Skin epidermis (tissue), 12 donors: ENCODE data around the gene PFDN5.
A peak's percentile ranks its signal among the peaks of the same experiment; 100 is the strongest.
"Not testable (repeated sequence)": the region's sequence is repeated elsewhere in the genome, so short reads cannot be mapped to it uniquely, and the experiment has no call there.

Experiments used
- H3K27ac ChIP-seq, 21 experiments: fragments of 200-600 bp; sonication (generic) in 11 of 21; one replicate each; pipeline ENCODE4 v1.5.0; 2020; ENCODE audit warnings: mild to moderate bottlenecking in 3 of 21, inconsistent platforms in 2 of 21, moderate library complexity in 2 of 21
- H3K4me3 ChIP-seq, 7 experiments: fragments of 200-600 bp; sonication (generic) in 2 of 7; one replicate each; pipeline ENCODE4 v1.5.0; 2020; ENCODE audit warnings: inconsistent platforms in 2 of 7, mild to moderate bottlenecking in 2 of 7, moderate library complexity in 1 of 7

PFDN5 gene

GRCh38 chr12:53324113-53324778 is 28.9 kb downstream of the PFDN5 start:
- Histone ChIP-seq H3K27ac (peak overlapping the region; percentile 51 to 97 (median 90)), H3K4me3 (peak overlapping the region; percentile 41 to 64 (median 54))

GRCh38 chr12:53324779-53325510 is 29.6 kb downstream of the PFDN5 start:
- peak overlapping the region; percentile 54 to 97 (median 90) for H3K27ac ChIP-seq

GRCh38 chr12:53325511-53326061 is 30.2 kb downstream of the PFDN5 start:
- H3K27ac ChIP-seq, result peak overlapping the region; percentile 54 to 97 (median 90)
- H3K4me3 ChIP-seq, result peak overlapping the region; percentile 41 to 64 (median 54)

More at GRCh38 chr12:53324779-53325510, 29.6 kb downstream of the PFDN5 start:
- H3K4me3 ChIP-seq, result peak overlapping the region; percentile 41 to 64 (median 54)

- no peak overlapping the region for H3K4me3 ChIP-seq
- peak overlapping the region in 1 of 21 experiments; percentile 91 for H3K27ac ChIP-seq
These were observed 31.3 kb downstream of the PFDN5 start for GRCh38 chr12:53326460-53327185.

- Histone ChIP-seq H3K4me3 (no peak overlapping the region), H3K27ac (no peak overlapping the region)
These were observed 32.2 kb downstream of the PFDN5 start for GRCh38 chr12:53327435-53328042.

- Histone ChIP-seq H3K27ac (no peak overlapping the region), H3K4me3 (no peak overlapping the region)
These were observed 32.7 kb downstream of the PFDN5 start for GRCh38 chr12:53328043-53328435.

- Histone ChIP-seq H3K27ac (no peak overlapping the region), H3K4me3 (no peak overlapping the region)
These were observed 35.3 kb downstream of the PFDN5 start for GRCh38 chr12:53330671-53331070.

- not testable (repeated sequence) for H3K4me3 ChIP-seq, H3K27ac ChIP-seq
These were observed 37.0 kb downstream of the PFDN5 start for GRCh38 chr12:53332339-53332738.

- Histone ChIP-seq H3K4me3 (no peak overlapping the region), H3K27ac (no peak overlapping the region)
These were observed 37.4 kb downstream of the PFDN5 start for GRCh38 chr12:53332744-53333143.

- no peak overlapping the region for H3K27ac ChIP-seq
These were observed 37.9 kb downstream of the PFDN5 start for GRCh38 chr12:53333289-53333688.

GRCh38 chr12:53333845-53334244 is 38.5 kb downstream of the PFDN5 start:
- H3K4me3 ChIP-seq, result no peak overlapping the region

More at GRCh38 chr12:53333289-53333688, 37.9 kb downstream of the PFDN5 start:
- no peak overlapping the region for H3K4me3 ChIP-seq

GRCh38 chr12:53334822-53335221 is 39.5 kb downstream of the PFDN5 start:
- Histone ChIP-seq H3K4me3 (no peak overlapping the region), H3K27ac (no peak overlapping the region)

More at GRCh38 chr12:53333845-53334244, 38.5 kb downstream of the PFDN5 start:
- H3K27ac ChIP-seq, result no peak overlapping the region

- Histone ChIP-seq H3K27ac (no peak within 1 kb of the TSS), H3K4me3 (no peak within 1 kb of the TSS)
These were observed 40.9 kb downstream of the PFDN5 start, which contains the start of gene SP7 for GRCh38 chr12:53336181-53336681. SP7 (minus strand) TSS chr12:53336354; CDS start chr12:53335646, 708 bp downstream.

- Histone ChIP-seq H3K27ac (no peak overlapping the region), H3K4me3 (no peak overlapping the region)
These were observed 42.7 kb downstream of the PFDN5 start for GRCh38 chr12:53338017-53338416.

GRCh38 chr12:53338916-53339315 is 43.6 kb downstream of the PFDN5 start:
- Histone ChIP-seq H3K27ac (no peak overlapping the region), H3K4me3 (no peak overlapping the region)

- Histone ChIP-seq H3K27ac (no peak overlapping the region), H3K4me3 (no peak overlapping the region)
These were observed 45.1 kb downstream of the PFDN5 start for GRCh38 chr12:53340398-53340797.

- Histone ChIP-seq H3K4me3 (no peak overlapping the region), H3K27ac (no peak overlapping the region)
These were observed 48.1 kb downstream of the PFDN5 start for GRCh38 chr12:53343449-53343848.

- peak overlapping the region in 2 of 21 experiments; percentile 77 to 83 for H3K27ac ChIP-seq
These were observed 48.6 kb downstream of the PFDN5 start for GRCh38 chr12:53343969-53344368.

GRCh38 chr12:53344487-53344823 is 49.1 kb downstream of the PFDN5 start:
- Histone ChIP-seq H3K27ac (peak overlapping the region in 16 of 21 experiments; percentile 34 to 90 (median 81)), H3K4me3 (peak overlapping the region in 6 of 7 experiments; percentile 44 to 70 (median 58))

More at GRCh38 chr12:53343969-53344368, 48.6 kb downstream of the PFDN5 start:
- no peak overlapping the region for H3K4me3 ChIP-seq
